SKM-1 treated with dmso at 0.1 percent for 144 hours (cell line): ENCODE measurements around the gene ANKRD18B.
A peak's percentile ranks its signal among the peaks of the same experiment; 100 is the strongest.
"Not testable (repeated sequence)": the region's sequence is repeated elsewhere in the genome, so short reads cannot be mapped to it uniquely, and the experiment has no call there.

Source experiments
- DNase-seq: peaks from one replicate; lab custom pipeline; 2025; ENCODE audit not compliant: unreplicated experiment; lab: John Stamatoyannopoulos, UW

Gene ANKRD18B

DNA sequence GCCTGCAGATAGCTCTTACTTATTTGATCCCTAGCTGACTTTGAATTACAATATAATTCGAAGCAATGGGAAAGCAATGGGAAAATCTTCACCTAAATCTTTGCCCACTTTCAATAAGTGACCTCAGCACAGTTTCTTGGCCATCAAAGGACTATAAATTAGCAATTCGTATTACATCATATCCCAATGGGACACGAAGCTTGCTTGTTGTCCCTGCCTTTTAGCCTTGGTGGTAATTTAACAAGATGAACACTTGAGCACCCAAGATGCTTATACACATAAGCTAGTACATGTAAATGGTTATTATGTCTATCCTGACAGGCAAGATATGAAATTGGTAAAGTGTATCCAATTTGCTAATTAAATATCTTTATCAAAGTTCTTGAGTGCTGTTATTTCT lies 9.9 kb downstream of the ANKRD18B start:
- not testable (repeated sequence) for DNase-seq

DNA sequence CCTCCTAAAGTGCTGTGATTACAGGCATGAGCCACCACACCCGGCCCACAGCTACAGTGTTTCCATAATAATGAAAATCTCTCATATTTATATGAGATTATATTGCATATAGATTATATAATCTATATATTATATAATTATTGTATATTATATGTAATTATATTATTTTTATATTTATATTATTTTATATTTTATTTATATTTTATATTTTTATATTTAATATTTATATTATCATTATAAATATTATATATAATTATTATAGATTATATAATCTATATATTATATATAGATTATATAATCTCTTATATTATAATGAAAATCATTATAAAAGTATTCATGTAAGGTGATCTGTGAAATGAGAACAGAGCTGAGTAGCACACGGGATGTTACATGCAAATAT lies 11.5 kb downstream of the ANKRD18B start:
- DNase-seq: no peak

DNA sequence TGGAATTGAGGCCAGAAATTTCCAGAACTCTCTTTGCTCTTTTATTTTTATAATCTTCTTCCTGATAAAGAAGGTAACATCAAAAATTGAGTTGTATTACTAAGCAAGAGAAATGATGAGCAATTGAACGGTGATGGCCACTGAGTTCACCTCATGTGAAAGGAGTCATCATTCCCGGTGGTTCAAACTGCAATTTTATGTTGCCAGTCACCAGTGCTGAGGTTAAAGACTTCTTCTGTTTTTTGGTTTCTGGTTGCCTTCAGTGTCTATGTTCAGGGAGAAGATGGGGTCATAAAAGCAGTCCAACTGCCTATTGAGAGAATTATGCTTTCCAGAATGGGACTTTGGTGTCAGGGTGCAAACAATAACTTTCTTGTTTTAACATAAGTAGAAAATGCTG lies 19.4 kb downstream of the ANKRD18B start:
- not testable (repeated sequence) for DNase-seq

DNA sequence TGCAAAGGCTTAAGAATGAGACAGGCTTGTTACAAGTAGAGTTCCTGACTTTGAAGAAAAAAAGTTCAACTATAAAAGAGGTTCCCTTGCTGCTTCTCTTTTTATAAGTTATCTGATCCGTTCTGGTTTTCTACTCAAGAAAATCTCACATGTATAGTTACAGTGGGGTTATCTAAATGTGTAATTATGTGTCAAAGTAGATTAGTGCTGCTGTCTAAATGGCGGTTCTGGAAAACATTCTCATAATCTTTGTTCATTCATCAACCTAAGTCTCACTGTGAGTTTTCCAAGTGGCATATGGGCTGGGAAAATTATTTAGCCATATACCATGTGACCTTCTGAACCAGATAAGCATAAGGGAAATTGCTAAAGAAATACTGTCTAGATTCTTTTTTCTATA lies 21.7 kb downstream of the ANKRD18B start:
- DNase-seq: not testable (repeated sequence)

DNA sequence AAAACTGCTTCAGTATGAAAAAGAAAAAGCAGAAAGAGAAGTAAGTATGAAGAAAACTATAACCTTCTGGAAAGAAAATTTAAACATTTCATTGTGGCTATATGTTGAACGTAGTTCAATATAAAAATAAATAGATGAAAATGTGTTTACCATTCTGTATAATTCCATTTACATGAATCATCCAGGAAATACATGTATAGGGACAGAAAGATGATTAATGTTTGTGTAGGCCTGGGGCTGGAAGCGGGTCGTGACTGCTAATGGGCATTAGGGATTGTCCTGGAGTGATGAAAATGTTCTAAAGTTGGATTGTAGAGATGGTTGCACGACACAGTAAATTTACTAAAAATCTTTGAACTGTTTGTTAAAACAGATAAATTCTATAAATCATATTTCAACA lies 24.8 kb downstream of the ANKRD18B start:
- not testable (repeated sequence) for DNase-seq

DNA sequence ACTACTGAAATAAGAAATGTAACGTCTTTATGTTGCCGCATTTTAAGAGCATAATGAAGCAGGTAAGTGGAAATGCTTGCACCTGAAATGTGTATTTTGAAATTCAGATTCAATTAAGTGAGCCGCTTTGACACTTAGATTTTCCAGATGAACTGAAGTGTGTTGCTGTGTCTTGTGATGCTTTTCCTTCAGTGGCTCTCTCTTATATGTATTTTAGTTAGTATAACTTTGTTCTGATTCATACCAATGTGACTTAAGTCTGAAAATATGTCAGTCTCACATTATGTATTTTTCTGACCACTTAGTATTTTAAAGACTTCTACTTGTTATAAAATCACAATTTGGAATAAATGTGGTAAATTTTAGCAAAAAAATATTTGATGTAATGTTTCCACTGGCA lies 25.4 kb downstream of the ANKRD18B start:
- DNase-seq: not testable (repeated sequence)

DNA sequence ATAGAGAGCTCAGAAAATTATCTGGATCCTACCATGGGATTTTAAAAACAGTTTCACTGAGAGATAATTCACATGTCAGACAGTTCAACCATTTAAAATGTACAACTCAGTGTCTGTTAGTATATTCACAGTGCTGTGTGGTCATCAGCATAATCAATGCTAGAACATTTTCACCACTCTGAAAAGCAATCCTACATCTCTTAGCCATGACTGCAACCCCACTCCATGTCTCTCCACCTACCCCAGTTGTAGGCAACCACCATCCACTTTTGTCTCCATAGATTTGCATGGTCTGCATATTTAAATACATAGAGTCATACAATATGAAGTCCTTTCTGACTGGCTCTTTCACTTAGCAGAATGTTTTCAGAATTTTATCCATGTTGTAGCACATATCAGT lies 27.1 kb downstream of the ANKRD18B start:
- DNase-seq: not testable (repeated sequence)

DNA sequence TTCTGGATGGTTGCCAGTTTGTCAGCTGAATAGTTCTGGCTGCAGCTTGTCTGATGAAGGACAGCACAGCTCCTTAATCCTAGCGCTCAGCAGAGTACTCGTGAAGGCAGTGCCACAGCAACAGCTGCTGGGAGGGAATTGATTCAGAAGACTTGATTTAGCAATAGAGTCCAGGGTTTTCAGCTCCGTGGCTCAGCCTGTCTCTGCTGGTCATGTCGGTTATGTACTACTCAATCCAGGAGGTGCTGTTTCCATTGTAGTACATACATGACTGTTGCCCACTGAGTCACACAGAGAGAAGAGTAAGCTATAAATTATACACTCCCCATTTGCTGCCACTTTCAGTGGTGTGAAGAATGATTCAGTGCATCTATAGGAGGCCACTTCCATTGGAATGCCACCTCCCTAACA lies 28.3 kb downstream of the ANKRD18B start:
- DNase-seq: not testable (repeated sequence)

DNA sequence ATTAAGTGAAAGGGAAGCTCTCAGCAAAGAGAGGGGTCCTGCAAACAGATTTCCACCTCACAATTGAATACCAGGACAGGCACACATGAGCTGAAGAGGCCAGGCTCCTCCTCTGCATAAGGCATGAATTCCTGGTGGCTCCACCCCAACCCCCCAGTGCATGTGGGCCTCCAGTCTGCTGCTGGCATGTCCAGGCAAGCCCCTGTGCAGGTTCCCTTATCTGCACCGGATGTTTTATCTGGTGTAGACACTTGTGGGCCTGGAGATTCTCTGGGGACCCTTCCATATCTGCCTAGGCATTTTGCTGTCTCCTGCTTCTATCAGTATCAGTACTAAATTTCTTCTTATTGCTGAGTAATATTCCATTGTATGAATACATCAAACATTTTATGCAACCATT lies 36.2 kb downstream of the ANKRD18B start:
- DNase-seq: not testable (repeated sequence)

DNA sequence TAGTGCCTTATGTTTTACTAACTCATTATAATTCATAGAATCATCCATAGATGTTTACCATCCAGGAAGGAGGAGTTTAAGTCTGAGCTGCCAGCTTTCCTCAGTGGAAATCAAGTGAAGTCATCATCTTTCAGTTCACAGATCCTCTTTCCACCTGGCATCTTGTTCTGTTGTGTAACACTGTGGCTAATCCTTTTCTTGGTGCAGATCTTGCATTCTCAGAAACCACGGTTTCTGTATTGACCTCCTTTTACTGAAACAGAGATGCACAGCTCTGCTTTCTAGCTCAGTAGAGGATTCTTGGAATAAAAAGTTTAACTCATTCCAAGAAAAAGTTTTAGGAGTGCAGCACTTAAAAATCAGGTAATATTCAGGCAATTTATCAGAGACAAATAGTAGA lies 38.1 kb downstream of the ANKRD18B start:
- peak; percentile 1 for DNase-seq

DNA sequence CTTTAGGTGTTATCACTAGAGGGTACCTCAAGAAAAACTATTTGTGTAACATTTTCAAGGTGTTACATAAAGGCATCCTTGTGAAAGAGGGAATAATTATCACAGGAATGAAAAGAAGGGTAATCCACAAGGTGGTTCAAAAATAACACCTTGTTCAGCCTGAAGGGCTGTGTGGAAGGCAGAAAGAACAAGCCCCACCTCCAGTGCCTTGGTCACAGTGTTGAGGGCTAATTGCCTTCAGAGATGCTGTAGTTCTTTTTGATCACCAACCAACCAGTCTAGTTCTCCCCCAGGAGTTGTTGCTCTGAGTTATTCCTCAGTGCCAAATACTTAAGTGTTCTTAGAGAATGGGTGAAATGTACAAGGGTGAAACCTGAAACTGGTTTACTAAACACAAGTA lies 43.7 kb downstream of the ANKRD18B start:
- not testable (repeated sequence) for DNase-seq

DNA sequence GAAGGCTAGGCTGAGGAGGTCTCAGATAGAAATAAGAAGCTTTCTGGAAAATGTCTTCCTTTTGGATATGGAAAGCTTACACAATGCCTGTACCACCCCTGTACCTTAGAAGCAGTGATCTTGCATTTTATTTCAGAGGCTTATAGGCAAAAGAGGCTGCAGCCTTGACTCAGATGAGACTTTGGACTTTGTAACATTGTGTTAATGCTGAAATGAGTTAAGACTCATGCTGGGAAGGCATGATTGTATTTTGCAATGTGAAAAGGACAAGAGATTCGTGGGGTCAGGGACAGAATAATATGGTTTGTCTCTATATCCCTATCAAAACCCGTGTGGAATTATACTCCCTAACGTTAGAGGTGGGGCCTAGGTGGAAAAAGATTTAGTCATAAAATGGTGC lies 53.7 kb downstream of the ANKRD18B start:
- not testable (repeated sequence) for DNase-seq

DNA sequence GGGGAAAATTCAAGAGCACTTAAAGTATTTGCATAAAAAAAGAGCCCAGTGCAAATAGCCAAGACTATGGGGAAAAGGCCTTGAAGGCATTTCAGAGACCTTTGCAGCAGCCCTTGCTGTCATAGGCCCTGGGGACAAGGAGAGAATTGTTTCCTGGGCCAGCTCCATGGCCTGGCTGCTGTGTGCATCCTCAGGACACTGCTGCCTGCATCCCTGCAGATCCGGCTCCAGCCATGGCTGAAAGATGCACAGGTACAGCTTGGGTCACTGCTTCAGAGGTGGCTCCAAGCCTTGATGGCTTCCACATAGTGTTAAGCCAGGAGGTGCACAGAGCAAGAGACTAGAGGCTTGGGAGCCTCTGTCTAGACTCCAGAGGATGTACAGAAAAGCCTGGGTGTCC lies 55.9 kb downstream of the ANKRD18B start:
- DNase-seq: not testable (repeated sequence)

DNA sequence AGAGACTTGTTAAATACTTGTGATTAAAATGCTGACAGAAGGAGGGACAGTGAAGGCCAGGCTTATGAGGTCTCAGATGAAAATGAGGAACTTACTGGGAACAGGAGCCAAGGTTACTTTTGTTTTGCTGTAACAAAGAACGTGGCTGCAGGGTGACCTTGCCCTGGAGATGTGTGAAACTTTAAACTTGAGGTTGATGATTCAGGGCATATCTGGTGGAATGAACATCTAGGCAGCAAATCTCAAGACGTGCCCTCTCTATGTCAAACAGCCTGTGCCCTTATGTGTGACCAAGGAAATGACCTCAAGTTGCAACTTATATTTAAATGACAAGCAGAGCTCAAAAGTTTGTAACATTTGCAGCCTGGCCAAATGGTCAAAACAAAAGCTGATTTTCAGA lies 58.6 kb downstream of the ANKRD18B start:
- DNase-seq: peak; percentile 36

DNA sequence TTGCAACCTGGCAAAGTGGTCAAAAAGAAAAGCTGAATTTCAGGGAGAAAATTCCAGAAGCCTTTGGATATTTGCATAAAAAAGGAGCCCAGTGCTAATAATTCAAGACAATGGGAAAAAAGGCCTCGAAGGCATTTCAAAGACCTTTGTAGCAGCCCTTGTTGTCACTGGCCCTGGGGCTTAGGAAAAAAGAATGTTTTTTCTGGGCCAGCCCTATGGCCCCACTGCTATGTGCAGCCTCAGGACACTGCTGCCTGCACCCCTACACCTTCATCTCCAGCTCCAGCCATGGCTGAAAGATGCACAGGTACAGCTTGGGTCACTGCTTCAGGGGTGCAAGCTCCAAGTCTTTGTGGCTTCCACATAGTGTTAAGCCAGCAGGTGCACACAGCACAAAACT lies 62.1 kb downstream of the ANKRD18B start:
- DNase-seq: not testable (repeated sequence)

DNA sequence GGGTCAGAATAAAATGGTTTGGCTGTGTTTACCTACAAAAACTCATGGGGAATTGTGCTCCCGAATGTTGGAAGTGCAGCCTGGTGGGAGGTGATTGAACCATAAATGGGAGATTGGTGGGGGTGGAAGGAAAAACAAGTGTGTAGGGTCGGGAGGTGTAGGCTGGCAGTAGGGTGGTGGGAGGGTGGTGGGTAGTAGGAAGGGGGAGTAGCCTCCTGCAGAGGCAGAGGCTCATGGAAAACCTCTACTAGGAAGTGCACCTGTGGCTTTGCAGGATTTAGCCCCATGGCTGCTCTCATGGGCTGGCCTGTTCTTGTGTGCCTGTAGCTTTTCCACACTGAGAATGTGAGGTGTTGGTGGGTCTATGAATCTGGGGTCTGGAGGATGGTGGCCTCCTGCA lies 63.7 kb downstream of the ANKRD18B start:
- not testable (repeated sequence) for DNase-seq

DNA sequence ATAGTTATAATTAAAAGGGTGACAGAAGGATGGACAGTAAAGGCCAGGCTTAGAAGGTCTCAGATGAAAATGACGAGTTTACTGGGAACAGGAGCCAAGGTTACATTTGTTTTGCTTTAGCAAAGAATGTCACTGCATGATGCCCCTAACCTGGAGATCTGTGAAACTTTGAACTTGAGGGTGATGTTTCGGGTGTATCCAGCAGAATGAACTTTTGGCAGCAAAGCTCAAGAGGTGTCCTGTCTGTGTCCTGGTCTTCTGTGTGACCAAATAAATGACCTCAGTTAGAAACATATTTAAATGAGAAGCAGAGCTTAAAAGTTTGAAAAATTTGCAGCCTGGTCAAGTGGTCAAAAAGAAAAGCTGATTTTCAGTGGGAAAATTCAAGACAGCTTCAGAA lies 64.8 kb downstream of the ANKRD18B start:
- not testable (repeated sequence) for DNase-seq

DNA sequence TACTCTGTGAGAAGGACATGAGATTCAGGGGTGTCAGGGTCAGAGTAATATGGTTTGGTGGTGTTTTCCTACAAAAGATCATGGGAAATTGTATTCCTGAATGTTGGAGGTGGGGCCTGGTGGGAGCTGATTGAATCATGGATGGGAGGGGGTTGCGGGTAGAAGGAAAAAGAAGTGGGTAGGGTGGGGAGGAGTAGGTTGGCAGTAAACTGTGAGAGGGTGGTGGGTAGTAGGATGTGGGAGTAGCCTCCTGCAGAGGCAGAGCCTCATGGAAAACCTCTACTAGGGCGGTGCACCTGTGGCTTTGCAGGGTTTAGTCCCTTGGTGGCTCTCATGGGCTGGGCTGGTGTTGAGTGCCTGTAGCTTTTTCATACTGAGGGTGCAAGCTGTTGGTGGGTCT lies 66.8 kb downstream of the ANKRD18B start:
- DNase-seq: not testable (repeated sequence)

DNA sequence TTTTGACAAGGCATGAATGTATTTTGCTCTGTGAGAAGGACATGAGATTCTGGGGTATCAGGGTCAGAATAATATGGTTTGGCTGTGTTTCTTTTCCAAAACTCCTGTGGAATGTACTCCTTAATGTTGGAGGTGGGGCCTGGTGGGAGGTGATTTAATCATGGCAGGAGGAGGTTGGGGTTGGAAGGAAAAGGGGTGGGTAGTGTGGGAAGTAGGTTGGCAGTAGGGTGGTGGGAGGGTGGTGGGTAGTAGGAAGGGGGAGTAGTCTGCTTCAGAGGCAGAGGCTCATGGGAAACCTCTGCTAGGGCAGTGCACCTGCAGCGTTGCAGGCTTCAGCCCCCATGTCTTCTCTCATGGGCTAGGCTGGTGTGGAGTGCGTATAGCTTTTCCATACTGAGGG lies 72.9 kb downstream of the ANKRD18B start:
- not testable (repeated sequence) for DNase-seq

DNA sequence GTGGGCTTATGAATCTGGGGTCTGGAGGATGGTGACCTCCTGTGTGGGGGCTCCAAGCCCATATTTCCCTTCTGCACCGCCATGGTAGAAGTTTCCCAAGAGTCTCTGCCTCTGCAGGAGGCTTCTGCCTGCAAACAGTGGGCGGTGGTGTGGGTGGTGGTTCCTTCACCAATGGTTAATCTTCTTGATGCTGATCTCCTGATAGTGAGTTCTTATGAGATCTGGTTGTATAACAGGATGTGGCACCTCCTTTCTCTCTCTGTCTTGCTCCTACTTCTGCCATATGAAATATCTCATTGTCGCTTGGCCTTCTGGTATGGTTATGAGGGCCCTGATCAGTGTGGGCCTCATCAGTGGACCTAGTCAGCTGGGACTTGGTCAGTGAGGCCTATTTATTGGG lies 73.3 kb downstream of the ANKRD18B start:
- DNase-seq: not testable (repeated sequence)

DNA sequence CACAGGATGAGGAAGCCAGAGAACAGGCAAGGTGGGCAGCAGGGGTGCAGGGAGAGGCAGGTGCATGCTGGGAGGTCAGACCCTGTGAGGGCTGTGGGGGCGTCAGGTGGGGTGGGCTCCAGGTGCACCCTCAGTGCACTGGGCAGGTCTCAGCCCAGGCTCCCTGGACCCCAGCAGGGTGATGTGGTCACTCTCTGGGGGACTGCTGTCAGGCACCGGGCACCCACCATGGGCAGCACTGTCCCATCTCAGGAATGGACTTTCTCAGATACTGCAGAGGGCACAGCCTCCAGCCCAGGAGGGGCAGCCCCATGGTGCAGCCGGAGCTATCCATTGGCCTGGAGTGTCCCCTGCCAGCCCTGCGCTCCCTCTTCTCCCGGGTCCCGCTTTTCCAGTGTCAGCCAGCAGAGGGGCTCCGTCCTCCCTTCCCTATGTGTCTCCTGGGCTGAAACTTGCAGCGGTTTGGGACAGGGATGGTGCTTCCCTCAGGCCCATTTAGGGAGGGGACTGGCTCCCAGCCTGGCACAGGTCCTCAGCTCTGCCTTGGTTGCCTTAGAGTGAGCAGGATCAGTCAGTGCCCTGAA lies 74.8 kb downstream of the ANKRD18B start:
- DNase-seq: not testable (repeated sequence)

DNA sequence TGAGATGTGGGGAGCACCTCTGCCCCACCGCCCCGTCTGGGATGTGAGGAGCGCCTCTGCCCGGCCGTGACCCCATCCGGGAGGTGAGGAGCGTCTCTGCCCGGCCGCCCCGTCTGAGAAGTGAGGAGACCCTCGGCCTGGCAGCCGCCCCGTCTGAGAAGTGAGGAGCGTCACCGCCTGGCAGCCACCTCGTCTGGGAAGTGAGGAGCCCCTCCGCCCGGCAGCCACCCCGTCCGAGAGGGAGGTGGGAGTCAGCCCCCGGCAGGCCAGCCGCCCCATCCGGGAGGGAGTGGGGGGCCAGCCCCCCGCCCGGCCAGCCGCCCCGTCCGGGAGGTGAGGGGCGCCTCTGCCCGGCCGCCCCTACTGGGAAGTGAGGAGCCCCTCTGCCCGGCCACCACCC lies 76.9 kb downstream of the ANKRD18B start:
- DNase-seq: not testable (repeated sequence)

DNA sequence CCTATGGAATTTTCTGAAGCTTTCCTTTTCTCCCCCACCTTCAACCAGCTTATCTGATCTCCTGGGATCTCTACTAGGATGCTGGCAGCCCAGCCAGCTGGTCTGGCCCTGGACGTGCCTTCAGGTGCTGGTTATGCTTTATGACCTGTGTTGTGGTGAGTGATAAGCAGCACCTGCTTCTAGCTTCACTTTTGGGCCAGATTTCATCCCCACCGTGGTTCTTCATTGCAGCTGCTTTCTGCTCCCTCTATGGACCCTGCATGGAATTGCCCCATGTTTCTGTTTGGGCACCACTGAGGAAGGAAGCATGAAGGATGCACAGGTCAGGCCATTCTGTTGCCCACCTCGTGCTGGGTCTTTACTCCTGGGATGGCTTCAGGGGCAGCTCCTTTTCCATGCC lies 80.2 kb downstream of the ANKRD18B start:
- not testable (repeated sequence) for DNase-seq
